ENCODE results near the gene PTPN14.

The PTPN14 gene

GRCh38 chr1:214400131-214400530 is 151.3 kb downstream of the PTPN14 start:
- ATAC-seq: no peak
- no peak for TF ChIP-seq PPARA (CRISPR knock-in tag; IDR thresholded peaks at IDR 0.05; ENCODE audit: borderline replicate concordance)
- TF ChIP-seq ARNTL (CRISPR knock-in tag; IDR thresholded peaks at IDR 0.05; ENCODE audit: borderline replicate concordance, low read depth): no peak
- TF ChIP-seq ZNF8 (CRISPR knock-in tag; IDR thresholded peaks at IDR 0.05): no peak
- no peak for TF ChIP-seq RARB (CRISPR knock-in tag; IDR thresholded peaks at IDR 0.05)
- TF ChIP-seq OSR1 (CRISPR knock-in tag; IDR thresholded peaks at IDR 0.05): no peak
- TF ChIP-seq BACH2 (CRISPR knock-in tag; IDR thresholded peaks at IDR 0.05; ENCODE audit: borderline replicate concordance): no peak
- no peak for TF ChIP-seq ISL1 (CRISPR knock-in tag; IDR thresholded peaks at IDR 0.05)

GRCh38 chr1:214398490-214398889 is 152.9 kb downstream of the PTPN14 start:
- ATAC-seq: no peak
- TF ChIP-seq POU6F1 (CRISPR knock-in tag; IDR thresholded peaks at IDR 0.05; ENCODE audit: borderline replicate concordance, low read depth) (no peak), RARB (CRISPR knock-in tag; IDR thresholded peaks at IDR 0.05) (no peak)

- ATAC-seq: no peak
- TF ChIP-seq CREB5 (CRISPR knock-in tag; IDR thresholded peaks at IDR 0.05; ENCODE audit: low read depth) (no peak), TSHZ2 (CRISPR knock-in tag; IDR thresholded peaks at IDR 0.05) (no peak), PATZ1 (CRISPR knock-in tag; IDR thresholded peaks at IDR 0.05; ENCODE audit: borderline replicate concordance) (no peak), TCF4 (CRISPR knock-in tag; IDR thresholded peaks at IDR 0.05; ENCODE audit: borderline replicate concordance) (no peak), CSRNP3 (CRISPR knock-in tag; IDR thresholded peaks at IDR 0.05) (no peak), RARB (CRISPR knock-in tag; IDR thresholded peaks at IDR 0.05) (no peak), CSDC2 (CRISPR knock-in tag; IDR thresholded peaks at IDR 0.05) (no peak), ISL1 (CRISPR knock-in tag; IDR thresholded peaks at IDR 0.05) (no peak), GLIS3 (CRISPR knock-in tag; IDR thresholded peaks at IDR 0.05) (no peak), ESRRG (CRISPR knock-in tag; IDR thresholded peaks at IDR 0.05) (no peak), ZNF565 (CRISPR knock-in tag; conservative IDR thresholded peaks at IDR 0.05; ENCODE audit: low read depth) (no peak), POU6F1 (CRISPR knock-in tag; IDR thresholded peaks at IDR 0.05; ENCODE audit: borderline replicate concordance, low read depth) (no peak)
These were observed 153.9 kb downstream of the PTPN14 start for GRCh38 chr1:214397497-214397896.

GRCh38 chr1:214396330-214396729 is 155.1 kb downstream of the PTPN14 start:
- no peak for ATAC-seq
- TF ChIP-seq OSR1 (CRISPR knock-in tag; IDR thresholded peaks at IDR 0.05): no peak
- TF ChIP-seq ESRRG (CRISPR knock-in tag; IDR thresholded peaks at IDR 0.05): no peak
- no peak for TF ChIP-seq TCF4 (CRISPR knock-in tag; IDR thresholded peaks at IDR 0.05; ENCODE audit: borderline replicate concordance)
- TF ChIP-seq ZNF70 (CRISPR knock-in tag; IDR thresholded peaks at IDR 0.05): no peak
- TF ChIP-seq ARNTL (CRISPR knock-in tag; IDR thresholded peaks at IDR 0.05; ENCODE audit: borderline replicate concordance, low read depth): no peak
- no peak for TF ChIP-seq SNAI2 (CRISPR knock-in tag; IDR thresholded peaks at IDR 0.05)

GRCh38 chr1:214394569-214394968 is 156.8 kb downstream of the PTPN14 start:
- peak; percentile 65 for ATAC-seq

All from SK-N-SH treated with all-trans-retinoic acid at 6 μM for 48 hours (cell line).